OCI-LY7 (cell line): ENCODE data around the gene OPHN1.

ENCODE experiments used
- EZH2phosphoT487 ChIP-seq: fragments of 200-600 bp; sonication (generic); IDR thresholded peaks from 2 replicates; pipeline ENCODE4 v1.6.1; 2018; ENCODE audit warnings: low read depth, borderline replicate concordance, mild to moderate bottlenecking, mixed run types, antibody characterized with exemption, low read length, moderate library complexity, mixed read lengths
- TF ChIP-seq, protein P1 (sequence below): fragments of 200-600 bp; sonication (generic); conservative IDR thresholded peaks from 2 replicates; pipeline ENCODE4 v1.5.1; 2014; ENCODE audit warnings: mild to moderate bottlenecking, antibody characterized with exemption, low read length, moderate library complexity, mixed read lengths

DNA sequence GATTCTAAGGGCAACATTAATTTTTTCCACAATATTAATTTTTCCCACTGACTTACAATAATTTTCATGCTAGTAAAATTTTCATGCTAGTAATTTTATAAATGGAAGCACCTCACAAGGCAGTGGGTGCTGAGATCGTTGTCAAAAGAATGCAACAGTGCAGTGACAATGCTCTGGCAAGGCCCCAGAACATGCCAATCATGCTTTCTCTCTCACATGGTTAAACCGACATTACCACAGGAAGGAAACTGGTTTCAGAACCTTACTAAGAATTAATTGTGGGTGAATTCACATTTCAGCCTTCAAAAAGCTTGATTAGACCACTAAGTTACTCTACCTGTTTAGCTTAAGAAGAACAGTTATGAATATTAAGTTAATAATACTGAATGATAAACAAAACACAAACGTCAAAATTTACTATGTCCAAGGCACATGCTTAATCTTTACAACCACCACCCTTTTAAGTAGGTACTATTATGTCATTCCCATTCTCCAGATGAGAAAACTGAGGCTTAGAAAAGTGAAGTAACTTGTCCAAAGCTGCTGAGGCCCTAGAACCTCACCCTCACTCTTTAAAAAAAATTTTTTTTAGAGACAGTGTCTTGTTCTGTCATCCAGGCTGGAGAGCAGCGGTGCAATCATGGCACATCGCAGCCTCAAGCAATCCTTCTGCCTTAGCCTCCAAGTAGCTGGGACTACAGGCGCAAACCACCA lies 10.0 kb upstream of the OPHN1 start:
- TF ChIP-seq, protein P1, sequence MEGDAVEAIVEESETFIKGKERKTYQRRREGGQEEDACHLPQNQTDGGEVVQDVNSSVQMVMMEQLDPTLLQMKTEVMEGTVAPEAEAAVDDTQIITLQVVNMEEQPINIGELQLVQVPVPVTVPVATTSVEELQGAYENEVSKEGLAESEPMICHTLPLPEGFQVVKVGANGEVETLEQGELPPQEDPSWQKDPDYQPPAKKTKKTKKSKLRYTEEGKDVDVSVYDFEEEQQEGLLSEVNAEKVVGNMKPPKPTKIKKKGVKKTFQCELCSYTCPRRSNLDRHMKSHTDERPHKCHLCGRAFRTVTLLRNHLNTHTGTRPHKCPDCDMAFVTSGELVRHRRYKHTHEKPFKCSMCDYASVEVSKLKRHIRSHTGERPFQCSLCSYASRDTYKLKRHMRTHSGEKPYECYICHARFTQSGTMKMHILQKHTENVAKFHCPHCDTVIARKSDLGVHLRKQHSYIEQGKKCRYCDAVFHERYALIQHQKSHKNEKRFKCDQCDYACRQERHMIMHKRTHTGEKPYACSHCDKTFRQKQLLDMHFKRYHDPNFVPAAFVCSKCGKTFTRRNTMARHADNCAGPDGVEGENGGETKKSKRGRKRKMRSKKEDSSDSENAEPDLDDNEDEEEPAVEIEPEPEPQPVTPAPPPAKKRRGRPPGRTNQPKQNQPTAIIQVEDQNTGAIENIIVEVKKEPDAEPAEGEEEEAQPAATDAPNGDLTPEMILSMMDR = no peak
- TF ChIP-seq EZH2phosphoT487 = no peak
